ENCODE measurements around the gene S100A14.

The S100A14 gene

DNA sequence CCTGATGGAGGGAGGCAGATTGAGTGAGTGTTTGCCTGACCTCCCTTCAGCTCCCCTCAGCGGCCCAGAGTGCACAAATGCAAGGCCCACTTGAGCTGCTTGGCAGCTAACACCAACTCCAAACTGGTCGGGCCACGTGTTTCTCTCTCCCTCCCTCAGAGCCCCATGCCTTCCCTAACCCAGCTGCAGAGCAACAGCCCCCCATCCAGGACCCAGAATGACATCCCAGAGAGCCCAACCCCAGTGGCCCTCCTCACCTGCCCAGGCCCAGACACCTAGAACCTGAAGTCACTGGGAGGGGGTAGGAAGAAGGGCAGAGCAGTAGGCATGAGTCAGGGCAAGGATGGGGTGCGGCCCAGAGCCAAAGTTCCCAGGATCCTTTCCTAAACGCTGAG is 789 bp upstream of the S100A14 start:
- DNase-seq (ENCODE audit: low read depth in 4 of 4, low spot score in 1 of 4), result no peak

DNA sequence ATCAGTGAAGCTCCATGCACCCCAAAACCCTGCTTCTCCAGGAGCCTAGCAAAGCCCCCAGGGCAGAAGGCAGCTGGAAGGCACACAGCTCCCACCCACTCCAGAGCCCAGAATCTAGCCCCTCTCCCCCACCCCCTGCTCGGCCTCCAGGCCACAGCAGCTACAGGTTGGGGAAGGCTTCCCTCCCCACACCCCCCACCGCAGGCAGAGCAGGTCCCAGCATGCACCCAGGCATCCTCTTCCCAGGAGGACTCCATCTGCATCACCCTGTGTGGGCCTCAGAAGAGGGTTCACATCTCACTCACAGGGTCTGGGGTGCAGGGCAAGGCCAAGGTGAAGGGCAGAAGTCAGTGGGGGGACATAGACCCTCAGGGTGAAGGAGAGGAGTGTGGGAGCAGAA is 719 bp downstream of the S100A14 start:
- no peak for DNase-seq (ENCODE audit: low read depth in 4 of 4, low spot score in 1 of 4)

DNA sequence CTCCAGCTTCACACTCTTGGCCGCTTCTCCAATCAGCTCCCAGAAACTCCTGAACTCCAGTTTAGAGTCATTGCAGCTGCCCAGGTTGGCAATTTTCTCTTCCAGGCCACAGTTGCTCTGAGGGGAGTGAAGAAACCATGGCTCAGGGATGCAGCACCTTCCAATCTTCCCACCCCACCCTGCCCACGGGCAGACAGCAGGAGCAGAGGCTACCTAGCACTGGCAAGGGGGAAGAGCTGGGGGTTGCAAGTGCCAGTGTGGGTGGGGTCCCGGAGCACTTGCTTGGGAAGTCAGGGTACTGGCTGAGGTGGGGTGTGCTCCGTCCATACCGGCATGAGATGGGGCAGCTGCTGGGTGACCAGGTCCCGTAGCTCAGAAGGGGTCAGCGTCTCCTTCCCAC is 1.2 kb downstream of the S100A14 start:
- DNase-seq (ENCODE audit: low read depth in 4 of 4, low spot score in 1 of 4), result no peak

DNA sequence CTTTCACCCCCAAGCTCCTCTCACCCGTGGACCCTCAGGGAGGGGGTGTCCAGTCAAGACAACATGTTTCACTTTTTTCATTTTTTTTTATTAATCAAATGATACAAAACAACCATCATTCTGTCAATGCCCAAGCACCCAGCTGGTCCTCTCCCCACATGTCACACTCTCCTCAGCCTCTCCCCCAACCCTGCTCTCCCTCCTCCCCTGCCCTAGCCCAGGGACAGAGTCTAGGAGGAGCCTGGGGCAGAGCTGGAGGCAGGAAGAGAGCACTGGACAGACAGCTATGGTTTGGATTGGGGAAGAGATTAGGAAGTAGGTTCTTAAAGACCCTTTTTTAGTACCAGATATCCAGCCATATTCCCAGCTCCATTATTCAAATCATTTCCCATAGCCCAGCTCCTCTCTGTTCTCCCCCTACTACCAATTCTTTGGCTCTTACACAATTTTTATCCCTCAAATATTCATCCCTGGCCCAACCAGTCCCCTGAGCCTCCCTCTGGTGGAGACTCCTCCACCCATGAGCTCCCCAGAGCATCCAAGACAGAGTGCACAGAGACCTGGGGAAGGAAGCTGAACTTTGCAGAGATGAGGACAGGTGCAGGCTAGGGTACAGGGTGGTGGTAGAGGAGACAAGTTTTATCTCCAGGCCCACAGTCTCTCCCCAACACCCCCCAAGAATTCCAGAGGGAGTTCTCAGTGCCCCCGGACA is 1.8 kb downstream of the S100A14 start:
- no peak for DNase-seq (ENCODE audit: low read depth in 4 of 4, low spot score in 1 of 4)

DNA sequence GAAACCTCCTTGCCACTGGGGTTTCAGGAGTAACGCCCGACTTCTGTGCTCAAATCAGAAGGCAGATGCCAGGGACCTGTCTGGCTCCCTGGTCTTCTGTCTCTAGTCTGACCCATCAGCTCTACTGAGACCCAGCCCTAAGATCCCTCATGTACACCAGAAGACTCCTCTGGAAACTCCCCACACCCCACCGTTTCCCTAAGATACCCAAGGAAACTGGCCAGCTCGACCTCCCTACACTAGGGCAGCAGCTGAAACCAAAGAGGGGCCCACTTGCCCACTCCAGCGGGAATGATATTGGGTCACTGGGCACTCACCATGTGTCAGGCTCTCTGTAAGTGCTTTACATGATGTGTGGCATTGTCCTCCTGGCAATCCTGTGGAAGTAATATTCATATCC is 2.7 kb downstream of the S100A14 start:
- DNase-seq (ENCODE audit: low read depth in 4 of 4, low spot score in 1 of 4), result no peak

DNA sequence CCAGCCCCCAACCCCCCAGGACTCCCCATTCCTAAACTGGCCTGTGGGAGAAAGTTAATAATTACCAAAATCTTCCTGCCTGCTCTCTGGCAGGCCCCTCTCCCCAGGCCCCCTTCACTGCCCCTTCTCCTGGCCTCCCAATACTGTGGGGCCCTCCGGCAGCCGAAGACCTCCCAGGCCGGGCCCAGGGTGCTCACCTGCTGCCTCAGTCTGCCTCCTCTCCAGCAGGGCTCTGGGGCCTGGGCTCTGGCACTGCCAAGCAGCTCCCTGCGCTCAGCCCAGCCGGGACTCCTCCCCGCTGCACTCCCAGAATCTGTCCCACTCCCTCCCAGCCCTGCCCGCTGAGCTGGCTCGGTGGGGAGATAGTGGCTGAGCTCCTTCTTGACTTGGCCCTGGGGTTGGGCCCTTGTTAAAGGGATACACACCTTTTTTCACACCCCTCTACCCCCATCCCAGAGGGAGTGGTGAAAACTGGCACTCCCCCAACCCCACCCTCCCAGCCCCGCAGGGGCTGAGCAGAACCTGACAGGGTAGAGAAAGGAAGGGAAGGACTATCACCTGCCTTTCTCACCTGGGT is 3.3 kb downstream of the S100A14 start, which contains the start of gene S100A16:
TSS of gene S100A16 (minus strand) at position 383 of the 577 bp plus-strand sequence. CDS start 4,986 bp downstream, outside the sequence.
- DNase-seq (ENCODE audit: low read depth in 4 of 4, low spot score in 1 of 4), result no peak

DNA sequence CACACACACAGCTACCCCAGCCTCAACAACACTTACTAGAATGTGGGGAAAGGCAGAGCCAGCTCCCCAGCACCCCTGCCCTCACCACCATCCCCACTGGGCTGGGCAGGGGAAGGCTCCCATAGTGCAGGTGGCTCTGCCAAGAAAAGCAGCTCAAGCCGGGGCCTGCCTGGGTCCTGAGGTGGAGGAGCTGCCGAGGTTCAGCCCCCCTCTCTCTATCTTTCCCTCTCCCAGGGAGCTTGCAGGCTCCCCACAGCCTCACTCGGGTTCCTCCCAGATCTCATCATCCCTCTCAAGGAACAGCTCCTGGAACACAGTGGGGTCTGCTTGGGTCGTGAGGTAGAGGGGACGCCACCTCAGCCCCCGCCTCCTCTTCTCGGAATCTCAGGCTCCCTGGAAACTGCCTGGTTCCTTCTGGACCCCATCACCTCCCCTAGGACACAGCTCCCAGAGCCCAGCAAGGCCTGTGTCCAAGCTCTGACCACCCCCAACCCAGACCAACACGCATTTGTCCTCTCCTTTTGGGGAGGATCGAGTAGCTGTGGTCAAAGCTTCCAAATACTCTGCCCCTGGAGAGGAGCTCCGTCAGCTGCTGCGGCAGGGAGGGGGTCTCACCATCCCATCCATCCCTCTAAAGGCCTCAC is 3.9 kb downstream of the S100A14 start:
- no peak for DNase-seq (ENCODE audit: low read depth in 4 of 4, low spot score in 1 of 4)

DNA sequence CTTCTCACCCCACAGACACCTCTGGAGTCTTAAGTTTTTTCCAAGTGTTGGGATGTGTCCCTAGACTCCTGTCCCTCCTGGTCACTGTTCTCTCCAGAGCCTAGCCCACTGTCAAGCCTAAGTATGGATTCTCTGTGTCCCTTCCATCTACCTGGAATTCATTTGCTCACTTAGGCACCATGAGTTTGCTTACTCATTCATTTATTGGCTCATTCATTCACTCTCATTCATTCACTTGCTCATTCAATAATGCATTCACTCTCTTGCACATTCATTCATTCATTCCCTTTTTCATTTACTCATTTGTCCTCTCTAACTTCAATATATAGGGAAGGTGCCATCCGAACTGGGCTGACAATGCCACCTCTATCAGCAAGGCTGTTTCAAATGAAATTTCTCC is 4.8 kb downstream of the S100A14 start:
- DNase-seq (ENCODE audit: low read depth in 4 of 4, low spot score in 1 of 4), result no peak

DNA sequence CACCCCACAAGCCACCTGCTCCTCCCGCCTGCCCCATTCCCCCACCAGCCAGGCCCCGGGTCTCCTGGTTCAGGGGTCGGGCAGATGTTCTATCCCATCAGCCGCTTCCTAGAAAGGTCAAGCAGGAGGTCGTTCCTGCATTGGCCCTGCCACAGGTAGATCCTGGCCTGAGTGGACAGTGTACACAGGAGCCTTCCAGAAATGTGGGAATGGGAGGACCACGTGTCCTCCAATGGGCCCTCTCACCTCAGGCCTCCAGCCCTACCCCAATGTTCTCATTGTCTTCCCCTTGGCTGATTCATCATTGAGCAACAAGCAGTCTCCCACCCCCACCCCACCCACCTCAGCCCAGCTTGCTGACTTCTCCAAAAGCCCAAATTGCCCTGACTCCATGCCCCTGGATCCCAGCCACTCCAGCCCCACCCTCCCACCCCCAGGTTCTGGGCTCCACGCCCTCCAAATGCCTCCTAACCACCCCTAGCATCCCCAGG is 5.3 kb downstream of the S100A14 start:
- DNase-seq (ENCODE audit: low read depth in 4 of 4, low spot score in 1 of 4), result no peak

DNA sequence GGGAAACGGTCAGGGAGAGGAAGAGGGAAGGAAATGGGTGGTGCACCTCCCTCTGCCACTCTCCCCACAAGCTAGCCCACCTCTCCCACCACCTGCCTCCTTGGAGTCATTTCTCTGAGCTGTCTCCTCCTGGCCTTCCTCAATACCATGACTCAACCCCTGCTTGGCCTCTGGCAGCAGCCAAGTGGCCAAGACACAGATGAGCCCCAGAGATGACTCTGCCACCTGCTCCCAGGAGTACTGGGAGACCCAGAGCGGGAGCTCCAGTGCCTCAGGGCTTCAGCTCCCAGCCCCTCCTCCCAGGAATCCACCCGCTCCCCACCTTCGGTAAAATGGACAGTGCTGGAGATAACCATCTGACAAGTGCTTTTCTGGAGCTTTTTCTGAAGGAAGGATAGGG is 5.8 kb downstream of the S100A14 start:
- no peak for DNase-seq (ENCODE audit: low read depth in 4 of 4, low spot score in 1 of 4)

DNA sequence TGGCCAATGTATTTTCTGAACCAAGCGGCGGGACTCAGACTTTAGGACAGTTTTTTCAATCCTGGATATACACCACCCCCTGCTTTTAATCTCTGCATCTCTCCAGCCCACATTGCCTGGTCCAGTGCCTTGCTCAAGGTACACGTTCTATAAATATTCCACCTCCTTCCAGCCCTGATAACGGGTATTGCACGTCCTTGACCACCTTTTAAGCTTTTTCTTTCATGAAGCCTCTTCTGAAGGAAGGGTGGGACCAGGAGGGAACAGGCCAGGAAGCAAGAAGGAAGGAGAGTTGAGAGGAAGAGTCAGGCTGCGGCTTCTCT is 6.6 kb downstream of the S100A14 start:
- no peak for DNase-seq (ENCODE audit: low read depth in 4 of 4, low spot score in 1 of 4)

DNA sequence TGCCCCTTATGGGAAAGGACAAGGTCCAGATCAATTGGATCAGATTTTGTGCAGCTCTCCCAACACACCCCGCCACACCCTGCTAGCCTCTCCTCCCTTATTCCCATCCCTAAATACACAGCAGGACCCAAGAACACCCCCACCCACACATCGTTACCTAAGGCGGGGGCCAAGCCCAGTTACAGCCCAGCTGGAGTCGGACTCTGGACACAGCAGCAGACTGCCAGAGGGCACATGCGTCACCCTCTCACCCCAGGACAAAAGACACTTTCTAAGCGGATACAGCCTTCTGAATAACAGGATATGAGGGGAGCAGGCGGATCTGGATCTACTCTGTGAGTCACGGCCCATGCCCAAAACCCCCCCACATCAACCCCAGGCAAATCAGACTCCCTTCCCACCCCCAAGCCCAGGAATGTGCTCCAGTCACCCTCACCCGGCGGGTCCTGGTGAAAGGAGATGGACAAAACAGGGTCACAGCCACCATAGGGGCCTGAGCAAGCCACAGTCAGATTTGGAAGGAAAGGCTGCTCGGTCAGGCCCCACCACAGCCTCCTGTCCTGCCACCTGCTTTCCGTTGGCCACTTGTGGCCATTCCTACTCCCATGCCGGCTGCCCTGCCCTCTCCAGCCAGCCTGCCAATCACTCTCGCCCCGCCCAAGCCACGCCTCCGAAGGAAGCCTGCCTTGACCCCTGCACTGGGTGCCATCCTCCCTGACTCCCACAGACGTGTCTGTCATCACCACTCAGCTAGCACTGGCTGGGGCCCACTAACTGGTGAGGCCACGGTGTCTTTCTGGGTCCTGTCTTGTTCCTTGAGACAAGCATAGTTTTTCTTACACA is 7.2 kb downstream of the S100A14 start:
- no peak for DNase-seq (ENCODE audit: low read depth in 4 of 4, low spot score in 1 of 4)

DNA sequence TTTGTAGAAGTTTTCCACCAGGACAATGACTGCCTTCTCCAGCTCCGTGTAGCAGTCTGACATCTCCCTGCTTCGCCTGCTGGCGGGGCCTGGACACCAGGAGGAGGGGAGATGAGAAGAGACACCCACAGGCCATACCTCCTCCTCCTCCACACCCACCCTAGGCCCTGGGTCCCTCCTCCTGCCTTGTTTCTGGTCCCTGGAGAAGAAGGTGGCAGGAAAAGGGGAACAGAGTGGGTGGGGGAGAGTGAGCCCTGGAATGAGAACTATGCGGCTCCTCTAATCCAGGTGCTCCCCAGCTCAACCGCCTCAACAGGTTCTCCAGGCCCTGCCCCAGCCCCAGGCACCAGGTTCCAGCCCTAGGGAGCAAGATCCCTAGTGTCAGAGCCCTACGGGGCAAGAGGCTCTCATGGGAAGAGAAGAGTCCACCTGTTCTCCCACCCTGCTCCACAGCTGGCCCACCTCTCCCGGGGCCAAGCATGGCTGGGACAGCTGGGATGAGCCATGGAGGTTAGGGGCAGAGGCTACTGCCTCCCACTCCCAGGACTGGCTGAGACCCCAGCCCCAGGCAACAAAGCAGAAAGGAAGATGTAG is 7.9 kb downstream of the S100A14 start:
- DNase-seq (ENCODE audit: low read depth in 4 of 4, low spot score in 1 of 4), result no peak

DNA sequence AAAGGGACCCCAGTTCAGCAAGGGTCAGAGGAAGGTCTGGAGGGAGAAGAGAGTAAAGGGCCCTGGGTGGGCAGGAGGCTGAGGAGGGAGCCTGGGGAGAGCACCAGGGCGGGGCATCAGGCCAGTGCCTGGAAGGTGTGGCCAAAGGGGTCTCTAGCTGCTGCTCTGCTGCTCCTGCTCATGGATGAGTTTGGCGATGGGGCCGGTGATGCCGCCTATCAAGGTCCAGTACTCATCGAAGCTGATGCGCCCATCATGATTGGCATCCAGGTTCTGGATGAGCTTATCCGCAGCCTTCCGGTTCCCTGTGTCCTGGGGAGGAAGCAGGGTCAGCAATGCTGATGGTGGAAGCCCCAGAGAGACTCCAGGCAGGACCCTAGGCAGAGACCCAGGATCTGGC is 8.7 kb downstream of the S100A14 start:
- DNase-seq (ENCODE audit: low read depth in 4 of 4, low spot score in 1 of 4), result no peak

DNA sequence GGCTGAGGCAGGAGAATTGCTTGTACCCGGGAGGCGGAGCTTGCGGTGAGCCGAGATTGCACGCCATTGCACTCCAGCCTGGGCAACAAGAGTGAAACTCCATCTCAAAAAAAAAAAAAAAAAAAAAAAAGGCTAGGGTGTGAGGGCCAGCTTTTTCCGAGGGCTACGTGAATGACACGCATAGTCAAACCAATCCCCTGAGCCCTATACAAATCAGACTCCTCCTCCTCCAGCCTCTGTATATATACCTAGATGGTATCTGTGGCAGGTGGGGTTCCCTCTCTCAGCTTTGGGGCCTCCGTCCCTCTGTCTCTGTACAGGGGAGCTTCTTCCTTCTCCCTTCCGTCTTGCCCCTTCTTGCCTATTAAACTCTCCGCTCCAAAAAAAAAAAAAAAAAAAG is 9.9 kb downstream of the S100A14 start:
- no peak for DNase-seq (ENCODE audit: low read depth in 4 of 4, low spot score in 1 of 4)

DNA sequence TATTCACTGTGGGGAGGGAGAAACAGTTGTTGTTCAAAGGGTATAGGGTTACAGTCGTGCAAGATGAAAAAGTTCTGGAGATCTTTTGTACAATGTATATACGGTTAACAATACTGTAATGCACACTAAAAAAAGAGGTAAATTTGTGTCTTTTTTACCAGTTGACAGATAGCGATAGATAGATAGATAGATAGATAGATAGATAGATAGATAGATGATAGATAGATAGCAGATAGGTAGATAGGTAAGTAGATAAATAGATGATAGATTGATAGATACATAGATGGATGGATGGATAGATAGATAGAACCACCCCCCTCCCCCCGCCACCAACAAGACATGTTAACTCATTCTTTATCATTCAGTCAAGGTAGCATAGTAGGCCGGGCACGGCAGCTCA is 13.4 kb downstream of the S100A14 start:
- no peak for DNase-seq (ENCODE audit: low read depth in 4 of 4, low spot score in 1 of 4)

DNA sequence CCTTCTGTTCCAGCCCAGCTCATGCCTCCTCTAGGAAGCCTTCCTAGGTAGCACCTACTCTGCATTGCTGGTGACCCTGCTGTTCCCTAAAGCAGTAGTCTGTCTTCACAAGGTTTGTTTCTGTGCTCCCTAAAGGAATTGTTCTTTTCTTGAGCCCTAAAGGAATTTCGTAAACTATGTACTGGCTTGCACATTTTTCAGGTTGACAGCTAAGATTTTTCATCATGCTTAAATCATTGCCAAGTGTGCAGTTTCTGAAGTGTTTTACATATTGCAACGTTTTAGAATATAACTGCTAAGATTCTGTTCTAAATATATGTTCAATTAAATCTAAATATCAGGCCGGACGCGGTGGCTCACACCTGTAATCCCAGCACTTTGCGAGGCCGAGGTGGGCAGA is 16.3 kb downstream of the S100A14 start:
- DNase-seq (ENCODE audit: low read depth in 4 of 4, low spot score in 1 of 4), result no peak

DNA sequence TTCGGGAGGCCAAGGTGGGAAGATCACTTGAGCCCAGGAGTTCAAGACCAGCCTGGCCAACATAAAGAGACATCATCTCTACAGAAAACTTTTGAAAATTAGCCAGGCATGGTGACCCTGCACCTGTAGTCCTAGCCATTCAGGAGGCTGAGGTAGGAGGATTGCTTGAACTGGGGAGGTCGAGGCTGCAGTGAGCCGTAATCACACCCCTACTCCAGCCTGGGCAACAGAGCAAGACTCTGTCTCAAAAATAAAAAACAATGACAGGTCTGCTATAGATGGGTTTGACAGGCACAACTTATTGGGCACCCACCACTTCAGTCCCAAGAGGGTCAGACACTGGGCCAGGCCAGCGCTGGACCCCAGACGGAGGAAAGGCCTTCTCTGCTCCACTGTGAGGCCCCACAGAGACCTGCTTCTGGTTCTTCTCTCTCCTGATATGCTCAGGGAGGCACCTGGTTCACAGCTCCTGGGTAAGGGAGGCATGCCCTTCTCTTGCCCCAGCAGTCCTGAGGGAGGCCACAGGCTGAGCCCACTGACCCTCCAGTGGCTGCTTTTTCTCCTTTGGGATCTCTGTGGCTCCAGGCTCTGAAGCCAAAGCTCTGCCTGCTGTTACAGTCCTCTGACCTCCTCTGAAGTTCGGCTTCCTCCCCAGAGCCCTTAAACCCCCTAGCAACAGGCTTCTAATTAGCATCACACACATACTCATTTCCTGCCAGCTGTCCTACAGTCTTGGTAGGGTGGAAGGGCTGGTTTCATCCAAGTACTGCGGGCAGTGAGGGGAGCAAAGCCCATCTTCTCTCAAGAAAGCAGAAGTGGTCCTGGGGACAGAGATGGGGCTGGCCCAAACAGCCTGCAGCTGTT is 17.6 kb downstream of the S100A14 start:
- DNase-seq (ENCODE audit: low read depth in 4 of 4, low spot score in 1 of 4), result no peak

DNA sequence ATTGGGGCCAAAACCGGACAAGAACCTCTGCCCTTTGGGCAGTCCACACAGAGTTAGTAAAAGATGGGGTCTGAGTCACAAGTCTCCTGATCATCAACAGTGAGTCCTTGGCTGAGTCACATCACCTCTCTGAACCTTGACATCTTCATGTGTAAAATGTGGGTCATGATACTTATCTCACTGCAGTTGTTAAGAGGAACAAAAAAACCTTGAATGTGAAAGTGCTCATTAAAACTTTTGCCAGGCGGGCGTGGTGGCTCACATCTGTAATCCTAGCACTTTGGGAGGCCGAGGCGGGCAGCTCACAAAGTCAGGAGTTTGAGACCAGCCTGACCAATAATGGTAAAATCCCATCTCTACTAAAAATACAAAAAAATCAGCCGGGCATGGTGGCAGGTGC is 18.9 kb downstream of the S100A14 start:
- DNase-seq (ENCODE audit: low read depth in 4 of 4, low spot score in 1 of 4), result no peak

DNA sequence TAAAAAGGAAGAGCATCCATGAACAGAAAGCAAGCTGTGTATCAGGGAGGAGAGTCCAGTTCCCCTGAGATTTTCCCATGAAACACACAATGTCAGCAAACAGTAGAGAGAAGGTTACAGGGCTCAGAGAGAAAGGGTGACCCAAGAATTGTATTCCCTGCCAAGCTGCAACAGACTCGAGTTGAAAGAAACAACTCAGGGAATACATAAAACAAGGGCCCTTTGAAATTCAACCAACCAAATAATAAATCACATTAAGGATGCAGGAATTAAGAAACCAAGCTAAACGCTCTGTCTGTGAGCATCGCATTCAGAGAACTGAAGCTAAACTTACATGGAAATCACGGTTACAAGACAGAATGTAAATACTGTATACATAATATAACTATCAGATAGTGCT is 23.4 kb downstream of the S100A14 start:
- DNase-seq (ENCODE audit: low read depth in 4 of 4, low spot score in 1 of 4), result no peak

All from stimulated activated CD4-positive, alpha-beta T cell treated with anti-CD3 and anti-CD28 coated beads, Interleukin-1b, Interleukin-23, amount 100 ng/mL, for 24 hours (primary cell).